NCI-H2196 (cell line): ENCODE data around the gene SAPCD2.
A peak's percentile ranks its signal among the peaks of the same experiment; 100 is the strongest.
"Not testable (repeated sequence)": the region's sequence is repeated elsewhere in the genome, so short reads cannot be mapped to it uniquely, and the experiment has no call there.

Experiments used
- DNase-seq: peaks from one replicate; lab custom pipeline; 2025; ENCODE audit not compliant: unreplicated experiment; lab: John Stamatoyannopoulos, UW

Gene SAPCD2

GRCh38 chr9:137065336-137065967 is 4.9 kb downstream of the SAPCD2 start:
- no peak for DNase-seq

- no peak for DNase-seq
Measured at GRCh38 chr9:137064880-137065164, 5.5 kb downstream of the SAPCD2 start.

GRCh38 chr9:137064027-137064879 is 6.1 kb downstream of the SAPCD2 start:
- peak; percentile 81 for DNase-seq

GRCh38 chr9:137063311-137064026 is 6.9 kb downstream of the SAPCD2 start:
- DNase-seq: no peak

GRCh38 chr9:137062798-137063197 is 7.6 kb downstream of the SAPCD2 start:
- DNase-seq: not testable (repeated sequence)

- DNase-seq: no peak
Measured at GRCh38 chr9:137062384-137062783, 8.0 kb downstream of the SAPCD2 start.

GRCh38 chr9:137058521-137059234 is 11.7 kb downstream of the SAPCD2 start:
- no peak for DNase-seq

- peak; percentile 84 for DNase-seq
Measured at GRCh38 chr9:137057545-137057944, 12.8 kb downstream of the SAPCD2 start.

- DNase-seq: peak; percentile 44
Measured at GRCh38 chr9:137056739-137057415, 13.5 kb downstream of the SAPCD2 start.

- DNase-seq: peak; percentile 92
Measured at GRCh38 chr9:137055385-137056364, 14.7 kb downstream of the SAPCD2 start.

GRCh38 chr9:137054932-137055384 is 15.4 kb downstream of the SAPCD2 start:
- DNase-seq: no peak

GRCh38 chr9:137053944-137054931 is 16.1 kb downstream of the SAPCD2 start, which contains the start of gene ENTPD2:
TSS of gene ENTPD2 (minus strand) at chr9:137054061. CDS start at chr9:137053997, 64 bp downstream.
- DNase-seq: peak; percentile 84

- DNase-seq: no peak
Measured at GRCh38 chr9:137052998-137053943, 17.1 kb downstream of the SAPCD2 start.

GRCh38 chr9:137052293-137052692 is 18.1 kb downstream of the SAPCD2 start:
- no peak for DNase-seq

GRCh38 chr9:137051145-137051724 is 19.1 kb downstream of the SAPCD2 start:
- no peak for DNase-seq

- DNase-seq: no peak
Measured at GRCh38 chr9:137050570-137050969, 19.8 kb downstream of the SAPCD2 start.
